SK-N-SH (cell line): Measurements from ENCODE around the gene SDK1. TPM values are rescaled to one million over a fixed set of nuclear protein-coding genes. Genes with fewer than 3 reads are reported as not detected.

Experiments used
- CTCF ChIA-PET: fragments of 300-600, 350-600 bp; formaldehyde crosslinking; extraction: SDS; loops from one replicate; lab custom pipeline; 2021; lab: Yijun Ruan, JAX
- POLR2A ChIA-PET: fragments of 350-600 bp; sonication (Branson Sonifier 250); formaldehyde crosslinking; extraction: SDS; loops from one replicate; lab custom pipeline; 2020; ENCODE audit warnings: antibody characterized with exemption, inconsistent platforms; lab: Yijun Ruan, JAX
- DNase-seq: peaks from one replicate; pipeline ENCODE4 v3.0.0; 2012
- H2AFZ ChIP-seq: fragments of 200-600 bp; sonication (generic); 2 replicates; pipeline ENCODE4 v1.8.1; 2016; ENCODE audit warnings: antibody characterized with exemption, mild to moderate bottlenecking, low read depth
- H3F3A ChIP-seq: fragments of 200-600 bp; sonication (generic); replicated peaks from 2 replicates; pipeline ENCODE3; 2016; ENCODE audit warnings: antibody characterized with exemption, mild to moderate bottlenecking; ENCODE audit not compliant: insufficient read depth
- H3K27ac ChIP-seq, 2 experiments: fragments of 200-500 bp in 1 of 2; fragments of 200-600 bp in 1 of 2; sonication (Bioruptor generic) in 1 of 2; sonication (generic), shearing (Covaris generic) in 1 of 2; 2 replicates each; pipeline versions ENCODE4 v1.5.1 to v1.6.1; 2014 to 2016; ENCODE audit warnings: low read depth in 2 of 2, inconsistent platforms in 1 of 2, low read length in 1 of 2, mild to moderate bottlenecking in 1 of 2, mixed read lengths in 1 of 2
- H3K27me3 ChIP-seq: fragments of 200-600 bp; sonication (generic), shearing (Covaris generic); 2 replicates; pipeline ENCODE4 v1.6.1; 2016; ENCODE audit warnings: mixed run types; ENCODE audit not compliant: insufficient read depth
- H3K36me3 ChIP-seq, 2 experiments: fragments of 200-500 bp in 1 of 2; fragments of 200-600 bp in 1 of 2; sonication (Bioruptor generic) in 1 of 2; sonication (generic) in 1 of 2; replicated peaks in 1 of 2; 2 replicates each; pipeline versions ENCODE3 to v1.5.1; 2014 to 2016; ENCODE audit warnings: low read length in 1 of 2, mild to moderate bottlenecking in 1 of 2; ENCODE audit not compliant: insufficient read depth in 2 of 2, control insufficient read depth in 1 of 2
- H3K4me1 ChIP-seq, 2 experiments: fragments of 200-500 bp in 1 of 2; fragments of 200-600 bp in 1 of 2; sonication (Bioruptor generic) in 1 of 2; sonication (generic), shearing (Covaris generic) in 1 of 2; 2 replicates each; pipeline versions ENCODE4 v1.5.1 to v1.6.1; 2014 to 2016; ENCODE audit warnings: low read depth in 1 of 2, low read length in 1 of 2, mixed run types in 1 of 2; ENCODE audit not compliant: insufficient read depth in 2 of 2, control insufficient read depth in 1 of 2
- H3K4me2 ChIP-seq: fragments of 200-600 bp; sonication (generic), shearing (Covaris generic); 2 replicates; pipeline ENCODE4 v1.6.1; 2017; ENCODE audit warnings: mixed run types
- H3K4me3 ChIP-seq, 2 experiments: fragments of 200-500 bp in 1 of 2; fragments of 200-600 bp in 1 of 2; sonication (Bioruptor generic) in 1 of 2; sonication (generic), shearing (Covaris generic) in 1 of 2; 2 replicates each; pipeline versions ENCODE4 v1.5.1 to v1.8.1; 2014 to 2016; ENCODE audit warnings: low read depth in 2 of 2, inconsistent platforms in 1 of 2, low read length in 1 of 2, mild to moderate bottlenecking in 1 of 2, mixed read lengths in 1 of 2, moderate library complexity in 1 of 2
- H3K79me2 ChIP-seq: fragments of 200-600 bp; sonication (generic); 2 replicates; pipeline ENCODE4 v1.8.1; 2017; ENCODE audit warnings: mild to moderate bottlenecking; ENCODE audit not compliant: insufficient read depth
- H3K9ac ChIP-seq: fragments of 200-600 bp; sonication (generic); 2 replicates; pipeline ENCODE4 v1.6.1; 2017; ENCODE audit warnings: mixed run types
- H3K9me2 ChIP-seq: fragments of 200-600 bp; sonication (generic); 2 replicates; pipeline ENCODE4 v1.6.1; 2017; ENCODE audit warnings: mixed run types
- H3K9me3 ChIP-seq: fragments of 200-600 bp; sonication (generic); 2 replicates; pipeline ENCODE4 v1.6.1; 2017; ENCODE audit warnings: mixed run types, mild to moderate bottlenecking, moderate library complexity
- H4K20me1 ChIP-seq: fragments of 200-600 bp; sonication (generic); 2 replicates; pipeline ENCODE4 v1.6.1; 2017; ENCODE audit warnings: mild to moderate bottlenecking, mixed run types; ENCODE audit not compliant: insufficient read depth
- EP300 ChIP-seq, 2 experiments: IDR thresholded peaks; 2 replicates each; pipeline versions ENCODE4 v1.4.0 to v1.6.1; 2012; ENCODE audit warnings: borderline replicate concordance in 1 of 2, low read depth in 1 of 2, low read length in 1 of 2
- FOSL2 ChIP-seq: IDR thresholded peaks from 2 replicates; pipeline ENCODE4 v1.4.0; 2012; ENCODE audit warnings: low read depth, mild to moderate bottlenecking, moderate library complexity, borderline replicate concordance
- FOXM1 ChIP-seq: IDR thresholded peaks from 2 replicates; pipeline ENCODE4 v1.4.0; 2012; ENCODE audit warnings: low read depth, mild to moderate bottlenecking
- GABPA ChIP-seq: IDR thresholded peaks from 2 replicates; pipeline ENCODE4 v1.4.0; 2012; ENCODE audit warnings: low read depth, mild to moderate bottlenecking
- GATA2 ChIP-seq: sonication (generic); formaldehyde crosslinking; IDR thresholded peaks from 2 replicates; pipeline ENCODE4 v1.5.0; 2020; ENCODE audit warnings: mild to moderate bottlenecking, missing genetic modification reagents
- MXI1 ChIP-seq: IDR thresholded peaks from 2 replicates; pipeline ENCODE4 v1.6.1; 2012; ENCODE audit warnings: mild to moderate bottlenecking, low read depth, low read length, improper control_type of control experiment
- NRF1 ChIP-seq: IDR thresholded peaks from 2 replicates; pipeline ENCODE4 v1.6.1; 2012; ENCODE audit warnings: low read depth, mild to moderate bottlenecking, low read length
- RAD21 ChIP-seq: IDR thresholded peaks from 2 replicates; pipeline ENCODE4 v1.6.1; 2012; ENCODE audit warnings: mild to moderate bottlenecking, low read length
- RXRA ChIP-seq: IDR thresholded peaks from 2 replicates; pipeline ENCODE4 v1.4.0; 2012; ENCODE audit warnings: low read depth, mild to moderate bottlenecking, borderline replicate concordance
- SIN3A ChIP-seq: IDR thresholded peaks from 2 replicates; pipeline ENCODE4 v1.6.1; 2012; ENCODE audit warnings: low read depth, mild to moderate bottlenecking, low read length, moderate library complexity, borderline replicate concordance
- TAF1 ChIP-seq: IDR thresholded peaks from 2 replicates; pipeline ENCODE4 v1.6.1; 2012; ENCODE audit warnings: low read depth, mild to moderate bottlenecking, low read length, moderate library complexity, borderline replicate concordance
- TEAD4 ChIP-seq: IDR thresholded peaks from 2 replicates; pipeline ENCODE4 v1.4.0; 2012; ENCODE audit warnings: mild to moderate bottlenecking, borderline replicate concordance; ENCODE audit not compliant: insufficient read depth
- WGBS: methylation state at CpG from one replicate; pipeline ENCODE4 v1.1.6; 2017; ENCODE audit warnings: low lambda C conversion rate; 5-methylcytosine and 5-hydroxymethylcytosine counted together
- polyA plus RNA-seq, 3 experiments: library from polyadenylated mRNA; depleted of rRNA; stranded (reverse); fragments of >200 nt; gene quantifications; 2 replicates each; pipeline ENCODE4 v1.2.3, GENCODE V29; 2012
- TF ChIP-seq, protein P1 (sequence below): IDR thresholded peaks from 2 replicates; pipeline ENCODE4; 2012
- TF ChIP-seq, protein P2 (sequence below): fragments of 150-350 bp; IDR thresholded peaks from 2 replicates; pipeline ENCODE4 v1.6.1; 2016; ENCODE audit warnings: mild to moderate bottlenecking, low read depth, low read length

The SDK1 gene
- polyA plus RNA-seq, 1 of the 3 experiments (the other 2 are of a cell fraction): 1.2 TPM

DNA sequence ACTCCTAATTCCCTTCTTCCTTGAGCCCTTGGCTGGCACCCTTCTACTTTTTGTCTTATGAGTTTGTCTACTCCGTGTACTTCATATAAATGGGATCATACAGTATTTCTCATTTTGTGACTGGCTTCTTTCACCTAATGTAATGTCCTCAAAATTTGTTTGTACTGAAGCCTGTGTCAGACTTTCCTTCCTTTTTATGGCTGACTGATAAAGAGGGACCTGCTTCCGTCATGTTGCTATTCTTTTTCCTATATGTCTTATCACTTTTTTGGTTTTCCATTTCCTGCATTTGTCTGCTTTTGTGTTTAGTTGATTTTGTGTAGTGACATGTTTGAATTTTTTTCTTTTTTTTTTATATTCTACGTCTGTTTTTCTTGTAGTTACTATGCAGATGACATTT lies 470.9 kb downstream of the SDK1 start:
- H3K4me1 ChIP-seq: peaks cover 0 to 3% of the 10 kb centered on the region in 2 experiments; a peak in 1 of 4 replicates
- WGBS: 39% methylated on average over 3 of the region's 3 CpGs
- no peak overlapping the region for H3K27ac ChIP-seq
- no peaks in the 10 kb centered on the region; the same call in 1 of the 2 replicates for H3K9me3 ChIP-seq
- ChIA-PET POLR2A (no interaction called here), CTCF (interaction anchor here (1.0 kb wide), 1 partner anchor 8 kb away, joined by 3 read pairs; no protein-coding TSS in a partner anchor)
- H3K27me3 ChIP-seq: no peaks in the 10 kb centered on the region
- DNase-seq: no peak
- TF ChIP-seq, protein P1, sequence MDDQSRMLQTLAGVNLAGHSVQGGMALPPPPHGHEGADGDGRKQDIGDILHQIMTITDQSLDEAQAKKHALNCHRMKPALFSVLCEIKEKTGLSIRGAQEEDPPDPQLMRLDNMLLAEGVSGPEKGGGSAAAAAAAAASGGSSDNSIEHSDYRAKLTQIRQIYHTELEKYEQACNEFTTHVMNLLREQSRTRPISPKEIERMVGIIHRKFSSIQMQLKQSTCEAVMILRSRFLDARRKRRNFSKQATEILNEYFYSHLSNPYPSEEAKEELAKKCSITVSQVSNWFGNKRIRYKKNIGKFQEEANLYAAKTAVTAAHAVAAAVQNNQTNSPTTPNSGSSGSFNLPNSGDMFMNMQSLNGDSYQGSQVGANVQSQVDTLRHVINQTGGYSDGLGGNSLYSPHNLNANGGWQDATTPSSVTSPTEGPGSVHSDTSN: no peak
- TF ChIP-seq MXI1: no peak
- TF ChIP-seq, protein P2, sequence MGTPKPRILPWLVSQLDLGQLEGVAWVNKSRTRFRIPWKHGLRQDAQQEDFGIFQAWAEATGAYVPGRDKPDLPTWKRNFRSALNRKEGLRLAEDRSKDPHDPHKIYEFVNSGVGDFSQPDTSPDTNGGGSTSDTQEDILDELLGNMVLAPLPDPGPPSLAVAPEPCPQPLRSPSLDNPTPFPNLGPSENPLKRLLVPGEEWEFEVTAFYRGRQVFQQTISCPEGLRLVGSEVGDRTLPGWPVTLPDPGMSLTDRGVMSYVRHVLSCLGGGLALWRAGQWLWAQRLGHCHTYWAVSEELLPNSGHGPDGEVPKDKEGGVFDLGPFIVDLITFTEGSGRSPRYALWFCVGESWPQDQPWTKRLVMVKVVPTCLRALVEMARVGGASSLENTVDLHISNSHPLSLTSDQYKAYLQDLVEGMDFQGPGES: no peak
- TF ChIP-seq GATA2 (CRISPR knock-in tag): no peak
- TF ChIP-seq SIN3A: no peak
- no peak for TF ChIP-seq RAD21
- no peak for TF ChIP-seq EP300 (IDR thresholded peaks at IDR 0.05; ENCODE audit: borderline replicate concordance in 1 of 2, low read depth in 1 of 2, low read length in 1 of 2)
- TF ChIP-seq RXRA: no peak
- TF ChIP-seq NRF1: no peak
- no peak for TF ChIP-seq FOXM1
- TF ChIP-seq, all 33 proteins: peak for 0
- no peaks in the 10 kb centered on the region for H4K20me1 ChIP-seq
- H2AFZ ChIP-seq: no peak overlapping the region
- no peaks in the 10 kb centered on the region for H3K36me3 ChIP-seq
- no peak overlapping the region for H3K4me3 ChIP-seq
- no peak overlapping the region for H3K9ac ChIP-seq
- H3K9me2 ChIP-seq: no peaks in the 10 kb centered on the region
- no peak overlapping the region for H3K4me2 ChIP-seq
- H3K79me2 ChIP-seq: no peaks in the 10 kb centered on the region
- no peaks in the 10 kb centered on the region for H3F3A ChIP-seq

DNA sequence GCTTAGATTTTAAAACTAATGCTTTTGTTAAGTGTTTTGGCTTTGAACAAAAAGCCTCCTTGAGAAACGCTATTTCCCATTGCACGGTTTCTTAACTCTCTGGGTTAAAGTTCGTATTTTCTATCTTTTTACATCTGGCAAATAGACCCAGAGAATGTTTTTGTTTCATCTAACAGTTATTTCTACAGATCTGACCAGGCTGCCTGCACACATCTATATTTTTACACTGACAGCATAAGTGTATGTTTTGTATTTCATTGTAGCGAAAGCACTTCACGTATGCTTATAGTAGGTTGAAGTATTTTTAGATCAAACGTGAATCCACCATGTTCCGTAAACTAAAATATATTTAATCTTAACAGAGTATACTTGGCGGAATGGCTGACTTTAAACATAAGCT lies 477.3 kb downstream of the SDK1 start:
- 68% methylated on average over 8 of the region's 8 CpGs for WGBS
- Histone ChIP-seq H3K36me3 (peaks cover 0 to 4% of the 10 kb centered on the region in 2 experiments), H3K79me2 (no peaks in the 10 kb centered on the region), H3K4me2 (no peak overlapping the region), H3K9me2 (no peaks in the 10 kb centered on the region), H4K20me1 (no peaks in the 10 kb centered on the region), H3K9me3 (peaks cover 11% of the 10 kb centered on the region; the same call in 1 of the 2 replicates), H3K27ac (no peak overlapping the region), H3K9ac (no peak overlapping the region), H3K27me3 (no peaks in the 10 kb centered on the region), H3F3A (no peaks in the 10 kb centered on the region), H2AFZ (no peak overlapping the region), H3K4me3 (no peak overlapping the region), H3K4me1 (no peaks in the 10 kb centered on the region; a peak in 1 of 4 replicates)
- CTCF ChIA-PET: interaction anchor here (1.0 to 1.4 kb wide), 4 partner anchors 12 to 296 kb away, joined by 3 to 4 read pairs (median 3); no protein-coding TSS in a partner anchor
- POLR2A ChIA-PET: interaction anchor here (0.6 kb wide), 1 partner anchor 536 kb away, joined by 4 read pairs; no protein-coding TSS in a partner anchor
- no peak for DNase-seq
- no peak for TF ChIP-seq GABPA
- TF ChIP-seq TAF1: no peak
- no peak for TF ChIP-seq MXI1
- TF ChIP-seq TEAD4: no peak
- no peak for TF ChIP-seq FOSL2
